Hepatocyte (in vitro differentiated cells): ENCODE results near the gene LRRIQ4. TPM values are rescaled to one million over a fixed set of nuclear protein-coding genes. Genes with fewer than 3 reads are reported as not detected.
A peak's percentile ranks its signal among the peaks of the same experiment; 100 is the strongest.

Source experiments
- DNase-seq: peaks from one replicate; pipeline ENCODE4 v3.0.0-alpha.2; 2016; ENCODE audit warnings: low spot score
- H2AFZ ChIP-seq: fragments of 200-600 bp; sonication (generic); 2 replicates; pipeline ENCODE4 v1.6.0; 2016; ENCODE audit warnings: antibody characterized with exemption, mild to moderate bottlenecking
- H3K27ac ChIP-seq: fragments of 200-600 bp; sonication (generic); 2 replicates; pipeline ENCODE4 v1.5.1; 2016; ENCODE audit warnings: mild to moderate bottlenecking
- H3K27me3 ChIP-seq: fragments of 200-600 bp; sonication (generic); 2 replicates; pipeline ENCODE4 v1.6.1; 2016
- H3K36me3 ChIP-seq: fragments of 200-600 bp; sonication (generic); replicated peaks from 2 replicates; pipeline ENCODE4 v1.5.1; 2016; ENCODE audit warnings: low read depth; ENCODE audit not compliant: insufficient read depth
- H3K4me1 ChIP-seq: fragments of 200-600 bp; sonication (generic); 2 replicates; pipeline ENCODE4 v1.5.1; 2016; ENCODE audit warnings: mild to moderate bottlenecking, moderate library complexity; ENCODE audit not compliant: insufficient read depth
- H3K4me2 ChIP-seq: fragments of 200-600 bp; sonication (generic); 2 replicates; pipeline ENCODE4 v1.6.0; 2016
- H3K4me3 ChIP-seq: fragments of 200-600 bp; sonication (generic); 2 replicates; pipeline ENCODE4 v1.5.1; 2016; ENCODE audit warnings: mild to moderate bottlenecking
- H3K79me2 ChIP-seq: fragments of 200-600 bp; sonication (generic); 2 replicates; pipeline ENCODE4 v1.6.0; 2017; ENCODE audit warnings: mild to moderate bottlenecking
- H3K9me2 ChIP-seq: fragments of 200-600 bp; sonication (generic); replicated peaks from 2 replicates; pipeline ENCODE4 v1.6.0; 2017; ENCODE audit warnings: mild to moderate bottlenecking; ENCODE audit not compliant: insufficient read depth
- H3K9me3 ChIP-seq: fragments of 200-600 bp; sonication (generic); 2 replicates; pipeline ENCODE4 v1.5.1; 2016; ENCODE audit warnings: low read depth, mild to moderate bottlenecking
- H4K20me1 ChIP-seq: fragments of 200-600 bp; sonication (generic); 2 replicates; pipeline ENCODE4 v1.6.0; 2016; ENCODE audit warnings: mild to moderate bottlenecking; ENCODE audit not compliant: insufficient read depth, poor library complexity, severe bottlenecking
- EZH2 ChIP-seq: fragments of 200-600 bp; sonication (generic); IDR thresholded peaks from 2 replicates; pipeline ENCODE4 v1.6.1; 2016; ENCODE audit warnings: antibody characterized with exemption, mild to moderate bottlenecking, borderline replicate concordance
- EZH2phosphoT487 ChIP-seq: fragments of 200-600 bp; sonication (generic); IDR thresholded peaks from one replicate; pipeline ENCODE4 v1.6.1; 2018; ENCODE audit warnings: antibody characterized with exemption, mild to moderate bottlenecking, low read depth, moderate library complexity; ENCODE audit not compliant: unreplicated experiment, severe bottlenecking
- WGBS: methylation state at CpG from one replicate; pipeline ENCODE4 v1.1.6; 2016; ENCODE audit warnings: low lambda C conversion rate; ENCODE audit errors: missing lambda C conversion rate; 5-methylcytosine and 5-hydroxymethylcytosine counted together
- polyA plus RNA-seq: library from polyadenylated mRNA; unstranded; fragments of >200 nt; fragmentation: Nextera tagmentation; extraction: Ambion mirVana; gene quantifications from 2 replicates; pipeline ENCODE4 v1.2.1, GENCODE V29; 2016
- total RNA-seq: library from RNA; depleted of rRNA; stranded (reverse); fragments of >200 nt; gene quantifications from 2 replicates; pipeline ENCODE4 v1.2.3, GENCODE V29; 2014
- TF ChIP-seq, protein P1 (sequence below): fragments of 200-600 bp; sonication (generic); IDR thresholded peaks from 2 replicates; pipeline ENCODE4 v1.5.1; 2016; ENCODE audit warnings: antibody characterized with exemption, mild to moderate bottlenecking; ENCODE audit not compliant: poor library complexity

Gene LRRIQ4
- total RNA-seq (not detected in 2 replicates), polyA plus RNA-seq (not detected in 2 replicates)

DNA sequence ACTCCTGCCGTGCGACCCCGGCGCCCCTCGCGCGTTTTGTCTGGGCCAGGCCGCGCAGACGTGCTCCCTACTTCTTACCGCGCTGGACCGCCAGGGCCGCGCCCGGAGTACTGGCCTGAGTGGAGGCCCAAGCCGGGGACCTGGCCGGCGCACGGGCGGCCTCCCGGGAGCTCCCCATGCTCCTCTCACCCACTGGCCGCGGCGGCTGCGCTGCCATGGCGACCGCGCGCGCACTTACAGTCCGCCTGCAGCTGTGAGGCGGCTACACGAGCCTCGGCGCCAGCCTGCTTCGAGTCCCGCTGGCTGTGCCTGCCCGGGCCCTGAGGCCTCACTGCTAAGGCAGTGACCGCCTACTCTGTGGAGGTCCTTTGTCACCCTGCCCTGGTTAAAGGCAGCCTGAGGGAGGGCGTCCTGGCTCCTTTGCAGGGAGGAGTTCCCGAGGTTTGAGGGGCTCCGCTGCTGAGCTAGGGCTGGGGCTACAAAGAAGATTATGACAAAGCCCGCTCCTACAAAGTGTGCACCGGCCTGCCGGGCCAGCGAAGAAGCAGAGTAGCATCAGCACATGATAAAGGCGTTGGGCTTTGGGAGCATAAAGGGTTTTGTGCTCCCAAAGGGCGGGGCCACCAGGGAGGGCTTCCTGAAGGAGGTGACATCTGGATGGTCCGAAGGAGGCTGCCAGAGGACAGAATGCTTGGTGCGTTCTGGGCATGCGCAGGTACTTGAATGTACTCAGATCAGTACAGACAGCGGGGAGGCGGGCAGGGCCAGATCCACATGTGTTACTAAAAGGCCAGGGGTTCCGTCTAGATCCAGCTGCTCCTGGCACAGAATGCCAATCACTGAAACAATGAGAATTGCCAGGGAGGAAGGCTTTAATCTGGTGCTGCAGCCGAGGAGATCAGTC lies at the start of gene LRRIQ4, which contains the start of gene LRRC34:
LRRIQ4 (plus strand) TSS at position 539 of the 904 bp plus-strand sequence. CDS start 9,052 bp downstream, outside the sequence.
LRRC34 (minus strand) TSS at position 573 of the 904 bp plus-strand sequence; CDS start at position 217, 356 bp downstream.
- Histone ChIP-seq H2AFZ (peak within 1 kb of the TSS; percentile 96), H3K4me2 (peak within 1 kb of the TSS; percentile 93), H4K20me1 (no peaks in the 10 kb centered on the region), H3K4me1 (peaks cover 7% of the 10 kb centered on the region), H3K27ac (peak within 1 kb of the TSS; percentile 71), H3K79me2 (no peaks in the 10 kb centered on the region), H3K27me3 (no peaks in the 10 kb centered on the region), H3K9me3 (peaks cover 10% of the 10 kb centered on the region), H3K4me3 (peak within 1 kb of the TSS; percentile 38), H3K9me2 (no peaks in the 10 kb centered on the region), H3K36me3 (no peaks in the 10 kb centered on the region)
- TF ChIP-seq EZH2phosphoT487 = no peak
- no peak for TF ChIP-seq EZH2
- TF ChIP-seq, protein P1, sequence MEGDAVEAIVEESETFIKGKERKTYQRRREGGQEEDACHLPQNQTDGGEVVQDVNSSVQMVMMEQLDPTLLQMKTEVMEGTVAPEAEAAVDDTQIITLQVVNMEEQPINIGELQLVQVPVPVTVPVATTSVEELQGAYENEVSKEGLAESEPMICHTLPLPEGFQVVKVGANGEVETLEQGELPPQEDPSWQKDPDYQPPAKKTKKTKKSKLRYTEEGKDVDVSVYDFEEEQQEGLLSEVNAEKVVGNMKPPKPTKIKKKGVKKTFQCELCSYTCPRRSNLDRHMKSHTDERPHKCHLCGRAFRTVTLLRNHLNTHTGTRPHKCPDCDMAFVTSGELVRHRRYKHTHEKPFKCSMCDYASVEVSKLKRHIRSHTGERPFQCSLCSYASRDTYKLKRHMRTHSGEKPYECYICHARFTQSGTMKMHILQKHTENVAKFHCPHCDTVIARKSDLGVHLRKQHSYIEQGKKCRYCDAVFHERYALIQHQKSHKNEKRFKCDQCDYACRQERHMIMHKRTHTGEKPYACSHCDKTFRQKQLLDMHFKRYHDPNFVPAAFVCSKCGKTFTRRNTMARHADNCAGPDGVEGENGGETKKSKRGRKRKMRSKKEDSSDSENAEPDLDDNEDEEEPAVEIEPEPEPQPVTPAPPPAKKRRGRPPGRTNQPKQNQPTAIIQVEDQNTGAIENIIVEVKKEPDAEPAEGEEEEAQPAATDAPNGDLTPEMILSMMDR = no peak
- DNase-seq = peak; percentile 82
- 19% methylated on average over 55 of the region's 56 CpGs for WGBS

DNA sequence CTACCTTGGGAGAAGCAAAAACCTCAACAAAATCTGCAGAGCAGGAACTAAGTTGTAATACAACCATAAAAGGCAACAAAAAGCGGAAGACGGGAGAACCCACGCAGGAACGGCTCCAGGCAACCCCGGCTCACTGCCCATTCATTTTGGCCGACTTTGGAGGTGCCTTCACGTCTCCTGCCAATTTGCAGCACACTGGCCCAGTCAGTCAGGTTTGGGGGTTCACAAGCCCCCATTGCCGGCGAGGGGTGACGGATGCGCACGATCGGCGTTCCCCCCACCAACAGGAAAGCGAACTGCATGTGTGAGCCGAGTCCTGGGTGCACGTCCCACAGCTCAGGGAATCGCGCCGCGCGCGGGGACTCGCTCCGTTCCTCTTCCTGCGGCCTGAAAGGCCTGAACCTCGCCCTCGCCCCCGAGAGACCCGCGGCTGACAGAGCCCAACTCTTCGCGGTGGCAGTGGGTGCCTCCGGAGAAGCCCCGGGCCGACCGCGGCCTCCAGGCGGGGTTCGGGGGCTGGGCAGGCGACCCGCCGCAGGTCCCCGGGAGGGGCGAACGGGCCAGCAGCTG lies 48.3 kb upstream of the LRRIQ4 start:
- peak overlapping the region; percentile 49 for H3K4me3 ChIP-seq
- H3K4me2 ChIP-seq = peak overlapping the region; percentile 87
- no peaks in the 10 kb centered on the region for H3K9me2 ChIP-seq
- DNase-seq = peak; percentile 46
- H3K9me3 ChIP-seq = no peaks in the 10 kb centered on the region
- no peaks in the 10 kb centered on the region for H4K20me1 ChIP-seq
- H2AFZ ChIP-seq = peak overlapping the region; percentile 62
- H3K27ac ChIP-seq = peak overlapping the region; percentile 96
- TF ChIP-seq EZH2 (no peak), EZH2phosphoT487 (no peak)
- TF ChIP-seq, protein P1 = no peak
- no peaks in the 10 kb centered on the region for H3K79me2 ChIP-seq
- no peaks in the 10 kb centered on the region for H3K27me3 ChIP-seq
- no peaks in the 10 kb centered on the region for H3K36me3 ChIP-seq
- H3K4me1 ChIP-seq = no peaks in the 10 kb centered on the region
- WGBS = 19% methylated on average over 40 of the region's 46 CpGs

DNA sequence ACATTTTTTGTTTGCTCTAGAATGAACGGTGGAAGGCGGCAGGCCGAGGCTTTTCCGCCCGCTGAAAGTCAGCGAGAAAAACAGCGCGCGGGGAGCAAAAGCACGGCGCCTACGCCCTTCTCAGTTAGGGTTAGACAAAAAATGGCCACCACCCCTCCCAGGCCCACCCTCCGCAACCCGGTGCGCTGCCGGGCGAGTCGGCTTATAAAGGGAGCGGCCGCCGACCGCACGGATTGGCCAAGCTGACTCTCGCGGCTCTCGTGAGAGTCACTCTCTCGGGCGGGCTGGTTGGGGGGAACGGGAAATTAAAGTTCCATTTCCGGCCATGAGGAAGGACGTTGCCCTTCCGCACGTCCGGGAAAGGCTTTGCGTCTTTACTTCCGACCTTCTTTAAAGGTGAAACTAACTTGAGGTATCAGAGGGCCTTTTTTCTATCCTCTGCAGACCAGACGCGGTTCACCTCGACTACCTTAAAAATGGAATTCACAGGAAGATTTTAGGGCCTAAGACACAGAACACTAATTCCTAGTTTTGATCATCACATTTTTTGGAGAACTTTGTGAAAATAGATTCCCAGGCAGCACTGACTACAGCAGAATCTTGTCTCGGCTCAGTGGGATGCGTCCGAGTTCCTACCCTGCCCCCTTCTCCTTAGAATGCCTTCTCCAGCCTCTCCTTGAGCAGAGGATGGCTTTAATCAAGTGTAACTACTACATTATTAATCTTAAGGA lies 47.6 kb upstream of the LRRIQ4 start, which contains the start of gene TERC:
TERC (minus strand) TSS at position 179 of the 731 bp plus-strand sequence.
- no peaks in the 10 kb centered on the region for H3K9me2 ChIP-seq
- DNase-seq = peak; percentile 94
- TF ChIP-seq EZH2phosphoT487 (no peak), EZH2 (no peak)
- TF ChIP-seq, protein P1 = no peak
- H3K4me2 ChIP-seq = peak within 1 kb of the TSS; percentile 87
- no peaks in the 10 kb centered on the region for H4K20me1 ChIP-seq
- no peaks in the 10 kb centered on the region for H3K79me2 ChIP-seq
- no peaks in the 10 kb centered on the region for H3K36me3 ChIP-seq
- no peaks in the 10 kb centered on the region for H3K9me3 ChIP-seq
- WGBS = 23% methylated on average over 38 of the region's 42 CpGs
- peak within 1 kb of the TSS; percentile 49 for H3K4me3 ChIP-seq
- no peaks in the 10 kb centered on the region for H3K27me3 ChIP-seq
- H3K27ac ChIP-seq = peak within 1 kb of the TSS; percentile 96
- H2AFZ ChIP-seq = peak within 1 kb of the TSS; percentile 78
- no peaks in the 10 kb centered on the region for H3K4me1 ChIP-seq
